OCI-LY1 (cell line): Measurements from ENCODE around the gene ANKRD34A.

Source experiments
- CTCF ChIP-seq: fragments of 200-600 bp; sonication (generic), shearing (Covaris generic); IDR thresholded peaks from 2 replicates; pipeline ENCODE4 v1.5.1; 2017; ENCODE audit warnings: mild to moderate bottlenecking, antibody characterized with exemption, low read length, moderate library complexity, mixed read lengths
- EZH2 ChIP-seq: fragments of 200-600 bp; sonication (generic), shearing (Covaris generic); IDR thresholded peaks from 2 replicates; pipeline ENCODE4 v1.8.0; 2017; ENCODE audit warnings: borderline replicate concordance, mixed run types, mild to moderate bottlenecking, antibody characterized with exemption, low read length, moderate library complexity, mixed read lengths

GRCh38 chr1:145953861-145954260, 10.5 kb downstream of the ANKRD34A start:
- TF ChIP-seq CTCF (no peak), EZH2 (no peak)
